NCI-H2171 treated with DMSO at 0.1 percent for 48 hours (cell line): Measurements from ENCODE around the gene GFRA4.

ENCODE experiments used
- DNase-seq: peaks from one replicate; lab custom pipeline; 2025; lab: John Stamatoyannopoulos, UW

The GFRA4 gene

GRCh38 chr20:3674447-3674846, 11.2 kb upstream of the GFRA4 start:
- DNase-seq = no peak

GRCh38 chr20:3673221-3674070, 10.2 kb upstream of the GFRA4 start:
- DNase-seq = no peak

- no peak for DNase-seq
Measured at GRCh38 chr20:3672547-3673171, 9.5 kb upstream of the GFRA4 start.

GRCh38 chr20:3671986-3672546, 8.9 kb upstream of the GFRA4 start:
- no peak for DNase-seq

- DNase-seq = no peak
Measured at GRCh38 chr20:3670945-3671344, 7.7 kb upstream of the GFRA4 start.

- peak; percentile 14 for DNase-seq
Measured at GRCh38 chr20:3670511-3670910, 7.3 kb upstream of the GFRA4 start.

GRCh38 chr20:3669710-3670367, 6.6 kb upstream of the GFRA4 start:
- no peak for DNase-seq

- no peak for DNase-seq
Measured at GRCh38 chr20:3667434-3668037, 4.3 kb upstream of the GFRA4 start.

- DNase-seq = no peak
Measured at GRCh38 chr20:3663858-3664257, 659 bp upstream of the GFRA4 start.

GRCh38 chr20:3661814-3662665, 1.2 kb downstream of the GFRA4 start:
- no peak for DNase-seq

GRCh38 chr20:3661060-3661813, 2.0 kb downstream of the GFRA4 start:
- DNase-seq = no peak

GRCh38 chr20:3660262-3661059, 2.7 kb downstream of the GFRA4 start:
- DNase-seq = no peak

GRCh38 chr20:3659492-3660261, 3.5 kb downstream of the GFRA4 start:
- DNase-seq = no peak

- DNase-seq = no peak
Measured at GRCh38 chr20:3658716-3659491, 4.3 kb downstream of the GFRA4 start.

- DNase-seq = no peak
Measured at GRCh38 chr20:3658019-3658715, 5.0 kb downstream of the GFRA4 start.

- no peak for DNase-seq
Measured at GRCh38 chr20:3655131-3655405, 8.1 kb downstream of the GFRA4 start.

GRCh38 chr20:3654326-3655130, 8.7 kb downstream of the GFRA4 start:
- DNase-seq = peak; percentile 80
